Thyroid gland (tissue), 4 donors: Measurements from ENCODE around the gene LDLR. TPM values are rescaled to one million over a fixed set of nuclear protein-coding genes. Genes with fewer than 3 reads are reported as not detected.

Source experiments
- DNase-seq, 2 donors: peaks; one replicate each; pipeline ENCODE4 v3.0.0-alpha.2; 2019
- H3K27ac ChIP-seq, 3 donors: fragments of 200-600 bp; sonication (generic); 1 replicate in 2 of 3; 2 replicates in 1 of 3; pipeline ENCODE4 v1.5.1; 2016 to 2019; ENCODE audit warnings: mild to moderate bottlenecking in 1 of 3, moderate library complexity in 1 of 3
- H3K27me3 ChIP-seq: fragments of 200-600 bp; sonication (generic); one replicate; pipeline ENCODE4 v1.5.1; 2019
- H3K36me3 ChIP-seq, 2 donors: fragments of 200-600 bp; sonication (generic); one replicate each; pipeline ENCODE4 v1.5.1; 2016 to 2019
- H3K4me1 ChIP-seq, 2 donors: fragments of 200-600 bp; sonication (generic); one replicate each; pipeline ENCODE4 v1.5.1; 2017 to 2019
- H3K4me3 ChIP-seq, 3 donors: fragments of 200-600 bp; sonication (generic); replicated peaks in 1 of 3; 1 replicate in 2 of 3; 2 replicates in 1 of 3; pipeline ENCODE4 v1.5.1; 2016; ENCODE audit warnings: mild to moderate bottlenecking in 1 of 3
- H3K9me3 ChIP-seq: fragments of 200-600 bp; sonication (generic); one replicate; pipeline ENCODE4 v1.5.1; 2017
- POLR2A ChIP-seq, 2 donors: fragments of 450-650 bp; IDR thresholded peaks; one replicate each; pipeline ENCODE4 v1.6.1; 2017; ENCODE audit warnings: antibody characterized with exemption in 2 of 2, mild to moderate bottlenecking in 2 of 2, moderate library complexity in 1 of 2
- WGBS, 2 donors: methylation state at CpG; one replicate each; pipeline ENCODE4 v1.1.5; 2017; 5-methylcytosine and 5-hydroxymethylcytosine counted together
- intact Hi-C: fragments of 100-400 bp; cut with DNase I; formaldehyde crosslinking; loops from one replicate; pipeline ENCODE4 v1.15.1; 2023
- total RNA-seq, 4 donors: library from RNA; depleted of rRNA; stranded (reverse); fragments of >200 nt; gene quantifications; one replicate each; pipeline ENCODE4 v1.2.3, GENCODE V29; 2016
- TF ChIP-seq, protein P1 (sequence below), 6 experiments: fragments of 200-600 bp in 3 of 6; fragments of 450-650 bp in 3 of 6; sonication (generic) in 3 of 6; IDR thresholded peaks; one replicate each; pipeline ENCODE4 v1.5.1; 2016 to 2019; ENCODE audit warnings: antibody characterized with exemption in 6 of 6, mild to moderate bottlenecking in 2 of 6, inconsistent platforms in 1 of 6, moderate library complexity in 1 of 6

Gene LDLR
- 10 to 100 TPM in 3 of 4 donors, 1 to 10 TPM in 1; 8.7 to 39.1 (median 20.3) TPM for total RNA-seq

DNA sequence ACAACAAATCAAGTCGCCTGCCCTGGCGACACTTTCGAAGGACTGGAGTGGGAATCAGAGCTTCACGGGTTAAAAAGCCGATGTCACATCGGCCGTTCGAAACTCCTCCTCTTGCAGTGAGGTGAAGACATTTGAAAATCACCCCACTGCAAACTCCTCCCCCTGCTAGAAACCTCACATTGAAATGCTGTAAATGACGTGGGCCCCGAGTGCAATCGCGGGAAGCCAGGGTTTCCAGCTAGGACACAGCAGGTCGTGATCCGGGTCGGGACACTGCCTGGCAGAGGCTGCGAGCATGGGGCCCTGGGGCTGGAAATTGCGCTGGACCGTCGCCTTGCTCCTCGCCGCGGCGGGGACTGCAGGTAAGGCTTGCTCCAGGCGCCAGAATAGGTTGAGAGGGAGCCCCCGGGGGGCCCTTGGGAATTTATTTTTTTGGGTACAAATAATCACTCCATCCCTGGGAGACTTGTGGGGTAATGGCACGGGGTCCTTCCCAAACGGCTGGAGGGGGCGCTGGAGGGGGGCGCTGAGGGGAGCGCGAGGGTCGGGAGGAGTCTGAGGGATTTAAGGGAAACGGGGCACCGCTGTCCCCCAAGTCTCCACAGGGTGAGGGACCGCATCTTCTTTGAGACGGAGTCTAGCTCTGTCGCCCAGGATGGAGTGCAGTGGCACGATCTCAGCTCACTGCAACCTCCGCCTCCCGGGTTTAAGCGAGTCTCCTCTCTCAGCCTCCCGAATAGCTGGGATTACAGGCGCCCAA is at the start of gene LDLR:
TSS of gene LDLR (plus strand) at position 210 of the 760 bp plus-strand sequence. CDS start at position 296, 86 bp downstream.
- Histone ChIP-seq H3K9me3 (no peaks in the 10 kb centered on the region), H3K36me3 (no peaks in the 10 kb centered on the region), H3K27me3 (no peaks in the 10 kb centered on the region), H3K4me1 (peaks cover 51 to 63% of the 10 kb centered on the region in 2 donors), H3K4me3 (peak within 1 kb of the TSS; percentile 6 to 57 (median 25)), H3K27ac (peak within 1 kb of the TSS; percentile 65 to 99 (median 84))
- intact Hi-C loops: no loop called here
- TF ChIP-seq, protein P1, sequence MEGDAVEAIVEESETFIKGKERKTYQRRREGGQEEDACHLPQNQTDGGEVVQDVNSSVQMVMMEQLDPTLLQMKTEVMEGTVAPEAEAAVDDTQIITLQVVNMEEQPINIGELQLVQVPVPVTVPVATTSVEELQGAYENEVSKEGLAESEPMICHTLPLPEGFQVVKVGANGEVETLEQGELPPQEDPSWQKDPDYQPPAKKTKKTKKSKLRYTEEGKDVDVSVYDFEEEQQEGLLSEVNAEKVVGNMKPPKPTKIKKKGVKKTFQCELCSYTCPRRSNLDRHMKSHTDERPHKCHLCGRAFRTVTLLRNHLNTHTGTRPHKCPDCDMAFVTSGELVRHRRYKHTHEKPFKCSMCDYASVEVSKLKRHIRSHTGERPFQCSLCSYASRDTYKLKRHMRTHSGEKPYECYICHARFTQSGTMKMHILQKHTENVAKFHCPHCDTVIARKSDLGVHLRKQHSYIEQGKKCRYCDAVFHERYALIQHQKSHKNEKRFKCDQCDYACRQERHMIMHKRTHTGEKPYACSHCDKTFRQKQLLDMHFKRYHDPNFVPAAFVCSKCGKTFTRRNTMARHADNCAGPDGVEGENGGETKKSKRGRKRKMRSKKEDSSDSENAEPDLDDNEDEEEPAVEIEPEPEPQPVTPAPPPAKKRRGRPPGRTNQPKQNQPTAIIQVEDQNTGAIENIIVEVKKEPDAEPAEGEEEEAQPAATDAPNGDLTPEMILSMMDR (IDR thresholded peaks at IDR 0.05): no peak
- TF ChIP-seq POLR2A (IDR thresholded peaks at IDR 0.05): peak in 1 of 2 donors; percentile 68
- DNase-seq: peak; percentile 74 to 78
- WGBS, 2 donors: 5 to 6% methylated on average over 22 to 37 of the region's 43 CpGs

DNA sequence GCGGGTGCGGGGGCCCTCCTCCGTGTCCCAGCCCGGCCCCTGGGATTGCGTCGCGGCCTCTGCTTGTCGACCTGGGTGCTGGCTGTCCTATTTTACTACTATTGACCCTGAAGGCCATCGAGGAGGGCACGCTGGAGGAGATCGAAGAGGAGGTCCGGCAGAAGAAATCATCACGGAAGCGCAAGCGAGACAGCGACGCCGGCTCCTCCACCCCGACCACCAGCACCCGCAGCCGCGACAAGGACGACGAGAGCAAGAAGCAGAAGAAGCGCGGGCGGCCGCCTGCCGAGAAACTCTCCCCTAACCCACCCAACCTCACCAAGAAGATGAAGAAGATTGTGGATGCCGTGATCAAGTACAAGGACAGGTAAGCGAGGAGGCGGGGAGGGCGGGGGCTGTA is 48.1 kb upstream of the LDLR start:
- no peaks in the 10 kb centered on the region for H3K9me3 ChIP-seq
- no peak overlapping the region for H3K27ac ChIP-seq
- intact Hi-C loops: no loop called here
- no peak for TF ChIP-seq POLR2A (IDR thresholded peaks at IDR 0.05)
- TF ChIP-seq, protein P1 (IDR thresholded peaks at IDR 0.05): no peak
- no peaks in the 10 kb centered on the region for H3K4me1 ChIP-seq
- H3K4me3 ChIP-seq: no peak overlapping the region
- H3K36me3 ChIP-seq: peaks cover 26 to 34% of the 10 kb centered on the region in 2 donors
- no peak for DNase-seq
- 97% methylated on average over 33 of the region's 33 CpGs for WGBS, 2 donors
- H3K27me3 ChIP-seq: no peaks in the 10 kb centered on the region

DNA sequence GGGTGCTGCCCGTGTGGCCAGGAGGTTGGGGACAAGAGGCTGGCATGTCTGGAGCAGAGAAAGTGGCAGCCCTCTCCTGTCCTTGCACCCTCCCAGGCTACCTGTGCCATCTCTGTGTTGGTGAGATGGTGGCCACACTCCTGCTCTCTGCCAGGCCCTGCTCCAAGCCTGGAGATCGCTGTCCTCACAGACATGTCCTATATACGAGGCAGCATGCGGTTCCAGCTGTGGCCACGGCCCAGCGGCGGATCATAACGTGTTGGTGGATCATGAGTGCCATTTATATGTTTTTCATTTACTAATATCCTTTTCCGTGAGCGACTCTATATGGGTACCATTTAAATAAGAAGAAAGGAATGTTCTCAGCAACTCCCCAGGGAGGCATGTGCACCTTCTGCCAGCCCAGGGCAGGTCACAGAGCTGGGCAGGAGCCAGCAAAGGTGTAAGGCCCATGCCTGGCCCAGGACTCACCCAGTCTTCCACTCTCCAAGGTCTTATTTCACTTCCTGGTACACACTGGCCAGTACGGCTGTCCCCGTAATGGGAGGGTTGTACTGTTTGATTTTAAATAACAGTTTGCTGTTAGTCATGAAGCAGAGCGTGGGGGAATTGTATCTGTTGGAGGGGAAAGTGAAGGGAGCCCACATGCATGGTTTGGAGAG is 47.2 kb upstream of the LDLR start:
- H3K4me3 ChIP-seq: no peak overlapping the region
- H3K36me3 ChIP-seq: peaks cover 26 to 31% of the 10 kb centered on the region in 2 donors
- WGBS, 2 donors: 90 to 98% methylated on average over 13 of the region's 13 CpGs
- no peak for TF ChIP-seq POLR2A (IDR thresholded peaks at IDR 0.05)
- TF ChIP-seq, protein P1 (IDR thresholded peaks at IDR 0.05): no peak
- no peak overlapping the region for H3K27ac ChIP-seq
- intact Hi-C loops: no loop called here
- H3K9me3 ChIP-seq: no peaks in the 10 kb centered on the region
- no peak for DNase-seq
- no peaks in the 10 kb centered on the region for H3K27me3 ChIP-seq
- peaks cover 0 to 5% of the 10 kb centered on the region in 2 donors for H3K4me1 ChIP-seq

DNA sequence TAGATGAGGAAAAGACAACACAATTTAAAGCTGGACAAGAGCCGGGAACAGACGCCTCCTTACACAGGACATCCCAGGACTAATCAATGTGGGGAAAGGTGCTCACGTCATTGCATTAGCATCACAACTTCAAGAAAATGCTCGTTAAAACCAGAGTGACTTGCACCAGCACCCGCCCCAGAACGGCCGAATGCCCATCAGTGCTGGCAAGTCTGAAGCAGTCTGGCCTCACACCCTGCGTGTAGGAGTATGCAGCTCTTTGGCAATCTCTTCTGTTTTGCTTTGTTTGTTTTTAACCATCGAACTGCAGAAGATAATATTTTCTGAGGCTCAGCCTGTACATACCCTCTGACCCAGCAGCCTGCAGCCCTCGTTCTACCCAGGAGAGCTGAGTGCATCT is 44.8 kb upstream of the LDLR start:
- no peak overlapping the region for H3K27ac ChIP-seq
- peaks cover 11 to 28% of the 10 kb centered on the region in 2 donors for H3K36me3 ChIP-seq
- peaks cover 0 to 5% of the 10 kb centered on the region in 2 donors for H3K4me1 ChIP-seq
- DNase-seq: no peak
- no peaks in the 10 kb centered on the region for H3K27me3 ChIP-seq
- 94% methylated on average over 10 of the region's 10 CpGs for WGBS, 2 donors
- no peak overlapping the region for H3K4me3 ChIP-seq
- intact Hi-C loops: no loop called here
- H3K9me3 ChIP-seq: no peaks in the 10 kb centered on the region
- no peak for TF ChIP-seq POLR2A (IDR thresholded peaks at IDR 0.05)
- TF ChIP-seq, protein P1 (IDR thresholded peaks at IDR 0.05): no peak

DNA sequence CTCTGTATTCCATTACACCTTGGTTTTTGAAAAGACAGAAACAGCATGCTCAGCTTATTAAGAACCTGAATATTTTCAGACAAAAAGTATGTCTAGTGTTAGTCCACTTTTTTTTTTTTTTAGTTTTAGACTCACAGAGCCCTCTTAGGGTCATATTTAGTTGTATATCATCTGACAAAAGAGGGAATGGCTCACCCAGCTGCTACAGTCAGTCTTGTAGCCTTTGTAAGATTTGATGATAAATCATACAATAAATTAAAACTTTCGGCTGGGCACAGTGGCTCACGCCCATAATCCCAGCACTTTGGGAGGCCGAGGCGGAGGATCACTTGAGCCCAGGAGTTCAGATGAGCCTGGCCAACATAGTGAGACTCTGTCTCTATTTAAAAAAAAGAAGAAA is 43.7 kb upstream of the LDLR start:
- Histone ChIP-seq H3K4me1 (peaks cover 5 to 16% of the 10 kb centered on the region in 2 donors), H3K9me3 (no peaks in the 10 kb centered on the region), H3K4me3 (no peak overlapping the region), H3K27ac (no peak overlapping the region), H3K27me3 (no peaks in the 10 kb centered on the region), H3K36me3 (peaks cover 11 to 28% of the 10 kb centered on the region in 2 donors)
- no peak for DNase-seq
- intact Hi-C loops: no loop called here
- 100% methylated on average over 4 of the region's 4 CpGs for WGBS, 2 donors
- no peak for TF ChIP-seq POLR2A (IDR thresholded peaks at IDR 0.05)
- TF ChIP-seq, protein P1 (IDR thresholded peaks at IDR 0.05): no peak
